DMS79 (cell line): ENCODE data around the gene NCBP1.

Source experiments
- DNase-seq: peaks from one replicate; lab custom pipeline; 2025; lab: John Stamatoyannopoulos, UW

The NCBP1 gene

GRCh38 chr9:97717866-97718265 is 84.2 kb downstream of the NCBP1 start:
- DNase-seq, result no peak

- DNase-seq, result no peak
Measured at GRCh38 chr9:97721396-97721795, 87.8 kb downstream of the NCBP1 start.

GRCh38 chr9:97722331-97722730 is 88.7 kb downstream of the NCBP1 start:
- DNase-seq, result no peak
